GM10248 (cell line): Measurements from ENCODE around the gene TANGO2.

ENCODE experiments used
- CTCF ChIA-PET: fragments of 300-600 bp; sonication (Branson Sonifier 250); formaldehyde crosslinking; extraction: SDS; loops from one replicate; lab custom pipeline; 2021; ENCODE audit warnings: antibody characterized with exemption; lab: Yijun Ruan, JAX
- POLR2A ChIA-PET: fragments of 350-650 bp; sonication (Branson Sonifier 250); formaldehyde crosslinking; extraction: SDS; loops from one replicate; lab custom pipeline; 2020; ENCODE audit warnings: antibody characterized with exemption; lab: Yijun Ruan, JAX
- DNase-seq: peaks from one replicate; pipeline ENCODE4 v3.0.0; 2012; ENCODE audit errors: extremely low spot score
- TF ChIP-seq, protein P1 (sequence below): IDR thresholded peaks from 2 replicates; pipeline ENCODE4 v1.5.1; 2012; ENCODE audit warnings: mild to moderate bottlenecking, low read depth; ENCODE audit errors: extremely low read depth, missing control alignments, control extremely low read depth

The TANGO2 gene

DNA sequence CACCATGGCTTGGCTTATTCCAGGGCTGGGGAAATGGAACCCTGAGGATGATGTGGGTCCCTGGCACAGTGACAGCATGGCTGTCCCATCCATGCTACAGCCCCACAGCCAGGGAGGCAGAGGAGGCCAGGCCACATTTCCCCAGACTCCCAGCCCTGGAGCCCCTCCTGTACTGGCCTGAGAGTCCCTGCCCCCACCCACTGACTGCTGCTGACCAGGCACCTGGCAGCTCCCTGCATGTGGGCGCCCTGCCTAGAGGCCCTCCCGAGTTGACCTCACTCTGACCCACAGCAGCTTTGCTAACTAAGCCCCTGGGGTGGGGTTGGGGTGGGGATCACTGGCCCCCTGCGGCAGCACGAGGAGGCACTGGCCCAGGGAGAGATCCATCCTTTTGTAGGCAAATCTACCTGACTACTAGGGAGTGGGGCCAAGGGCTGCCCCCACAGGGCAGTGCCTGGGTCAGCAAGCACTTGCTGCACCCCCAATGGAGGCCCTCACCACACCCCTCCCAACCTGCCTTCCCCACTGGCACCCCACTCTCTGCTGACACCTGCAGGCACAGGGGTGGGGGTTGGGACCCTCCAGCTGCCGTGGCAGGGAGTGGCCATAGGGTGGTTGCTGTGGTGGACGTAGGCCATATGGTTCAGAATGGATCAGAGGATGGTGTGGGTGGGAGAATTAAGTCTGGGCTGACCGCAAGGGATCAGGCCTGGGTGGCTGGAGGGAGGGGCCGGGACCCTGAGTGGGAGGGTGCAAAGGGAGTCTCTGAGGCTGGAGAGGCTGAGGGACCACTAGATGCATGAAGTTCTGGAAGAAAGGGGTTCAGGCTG is 21.7 kb upstream of the TANGO2 start:
- ChIA-PET CTCF (no interaction called here), POLR2A (no interaction called here)
- TF ChIP-seq, protein P1, sequence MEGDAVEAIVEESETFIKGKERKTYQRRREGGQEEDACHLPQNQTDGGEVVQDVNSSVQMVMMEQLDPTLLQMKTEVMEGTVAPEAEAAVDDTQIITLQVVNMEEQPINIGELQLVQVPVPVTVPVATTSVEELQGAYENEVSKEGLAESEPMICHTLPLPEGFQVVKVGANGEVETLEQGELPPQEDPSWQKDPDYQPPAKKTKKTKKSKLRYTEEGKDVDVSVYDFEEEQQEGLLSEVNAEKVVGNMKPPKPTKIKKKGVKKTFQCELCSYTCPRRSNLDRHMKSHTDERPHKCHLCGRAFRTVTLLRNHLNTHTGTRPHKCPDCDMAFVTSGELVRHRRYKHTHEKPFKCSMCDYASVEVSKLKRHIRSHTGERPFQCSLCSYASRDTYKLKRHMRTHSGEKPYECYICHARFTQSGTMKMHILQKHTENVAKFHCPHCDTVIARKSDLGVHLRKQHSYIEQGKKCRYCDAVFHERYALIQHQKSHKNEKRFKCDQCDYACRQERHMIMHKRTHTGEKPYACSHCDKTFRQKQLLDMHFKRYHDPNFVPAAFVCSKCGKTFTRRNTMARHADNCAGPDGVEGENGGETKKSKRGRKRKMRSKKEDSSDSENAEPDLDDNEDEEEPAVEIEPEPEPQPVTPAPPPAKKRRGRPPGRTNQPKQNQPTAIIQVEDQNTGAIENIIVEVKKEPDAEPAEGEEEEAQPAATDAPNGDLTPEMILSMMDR: no peak
- no peak for DNase-seq

DNA sequence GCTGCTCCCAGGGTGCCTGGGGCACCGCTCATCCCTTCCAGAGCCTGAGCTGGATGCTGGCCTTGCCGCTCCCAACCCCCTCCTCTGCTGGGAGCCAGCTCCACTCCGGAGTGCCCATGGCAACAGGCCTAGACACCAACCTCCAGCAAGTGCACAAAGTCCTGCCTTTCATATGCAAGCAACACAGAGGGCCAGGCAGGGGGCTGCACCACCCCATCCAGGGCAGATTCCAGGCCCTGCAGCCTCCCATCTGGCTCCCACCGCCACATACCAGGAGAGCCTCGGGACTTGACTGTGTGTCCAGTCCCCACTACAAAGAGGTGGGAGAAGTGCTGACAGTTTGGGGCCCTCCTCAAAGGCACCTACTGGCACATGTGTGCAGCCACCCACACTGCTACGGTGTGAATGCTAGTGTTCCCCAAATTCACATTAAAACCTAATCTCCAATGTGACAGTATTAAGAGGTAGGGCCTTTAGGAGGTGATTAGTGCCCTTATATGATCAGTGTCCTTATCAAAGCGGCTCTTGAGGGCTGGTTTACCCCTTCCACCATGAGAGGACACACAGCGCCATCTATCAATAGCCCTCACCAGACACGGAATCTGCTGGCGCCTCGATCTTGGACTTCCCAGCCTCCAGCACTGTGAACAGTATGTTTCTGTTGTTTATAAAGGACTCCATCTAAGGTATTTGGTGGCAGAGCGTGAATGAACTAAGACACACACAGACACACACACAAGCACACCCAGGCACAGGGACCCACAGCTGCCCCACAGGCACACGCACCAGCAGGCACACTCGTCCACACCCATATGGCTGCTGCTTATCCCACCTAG is 20.4 kb upstream of the TANGO2 start:
- ChIA-PET POLR2A (no interaction called here), CTCF (interaction anchor here (1.2 kb wide), 1 partner anchor 14 kb away, joined by 3 read pairs; no protein-coding TSS in a partner anchor)
- no peak for DNase-seq
- TF ChIP-seq, protein P1: no peak

DNA sequence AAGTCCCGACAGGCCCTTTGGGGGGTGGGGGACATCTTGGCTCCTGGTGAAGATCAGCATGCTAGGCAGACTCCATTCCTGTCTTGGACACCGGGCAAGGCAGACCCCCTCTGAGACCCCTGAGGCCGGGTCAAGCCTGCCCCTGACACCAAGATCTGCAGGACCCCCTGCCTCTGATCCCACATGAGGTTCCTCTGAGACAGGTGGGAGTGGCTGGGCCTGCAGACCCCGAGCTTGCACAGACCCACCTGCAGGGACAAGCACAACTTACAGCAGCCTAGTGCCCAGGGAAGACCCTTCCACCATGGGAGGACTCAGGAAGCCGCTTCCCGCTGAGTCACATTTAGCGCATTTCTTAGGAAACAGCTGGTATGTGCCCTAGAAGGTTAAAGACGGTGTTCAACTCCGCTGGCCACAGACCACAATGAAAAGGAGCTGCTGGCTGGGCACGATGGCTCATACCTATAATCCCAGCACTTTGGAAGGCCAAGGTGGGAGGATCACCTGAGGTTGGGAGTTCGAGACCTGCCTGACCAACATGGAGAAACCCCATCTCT is 19.8 kb upstream of the TANGO2 start:
- DNase-seq: no peak
- ChIA-PET CTCF (interaction anchor here (1.2 kb wide), 1 partner anchor 13 kb away, joined by 3 read pairs; no protein-coding TSS in a partner anchor), POLR2A (no interaction called here)
- TF ChIP-seq, protein P1: no peak

DNA sequence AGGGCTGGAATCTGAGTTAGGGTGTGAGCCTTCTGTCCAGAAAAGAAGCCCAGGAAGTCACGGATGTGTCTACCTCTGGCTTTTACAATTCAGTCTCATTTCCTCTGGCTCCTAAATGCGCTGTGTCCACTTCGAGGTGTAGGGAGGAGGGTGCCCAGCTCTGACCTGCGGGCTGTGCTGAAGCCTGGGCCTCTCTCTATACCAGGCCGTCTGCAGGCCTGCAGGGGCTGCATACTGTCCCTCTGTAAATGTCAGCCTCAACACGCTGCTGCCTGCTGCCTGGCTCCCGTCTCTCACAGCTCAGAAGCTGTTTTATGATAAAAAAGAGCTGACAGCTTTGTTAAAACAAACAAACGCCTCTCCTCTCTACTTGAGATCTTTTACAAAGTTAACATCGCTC is 18.8 kb upstream of the TANGO2 start:
- DNase-seq: no peak
- ChIA-PET CTCF (interaction anchor here (1.2 kb wide), 1 partner anchor 12 kb away, joined by 3 read pairs; no protein-coding TSS in a partner anchor), POLR2A (no interaction called here)
- TF ChIP-seq, protein P1: no peak

DNA sequence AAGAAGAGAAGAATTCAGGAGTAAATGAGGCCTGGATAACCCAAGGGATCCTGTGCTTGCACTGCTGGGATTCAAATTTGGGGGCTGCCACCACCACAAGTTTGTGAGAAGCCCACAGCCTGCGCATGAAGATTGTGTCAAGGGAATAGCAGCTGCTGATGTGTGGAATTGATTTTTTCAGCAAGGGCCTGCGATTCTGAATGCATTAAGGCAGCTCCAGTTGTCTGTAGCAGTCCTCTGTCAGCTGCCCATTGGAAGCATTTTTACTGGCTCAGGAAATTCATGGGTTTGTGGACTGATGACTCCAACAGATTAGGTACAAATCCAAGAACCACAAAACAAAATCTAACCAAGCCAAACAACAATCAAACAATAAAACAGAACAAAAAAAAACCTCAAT is 18.3 kb upstream of the TANGO2 start:
- no peak for DNase-seq
- TF ChIP-seq, protein P1: no peak
- ChIA-PET POLR2A (no interaction called here), CTCF (interaction anchor here (1.0 kb wide), 1 partner anchor 11 kb away, joined by 3 read pairs; no protein-coding TSS in a partner anchor)

DNA sequence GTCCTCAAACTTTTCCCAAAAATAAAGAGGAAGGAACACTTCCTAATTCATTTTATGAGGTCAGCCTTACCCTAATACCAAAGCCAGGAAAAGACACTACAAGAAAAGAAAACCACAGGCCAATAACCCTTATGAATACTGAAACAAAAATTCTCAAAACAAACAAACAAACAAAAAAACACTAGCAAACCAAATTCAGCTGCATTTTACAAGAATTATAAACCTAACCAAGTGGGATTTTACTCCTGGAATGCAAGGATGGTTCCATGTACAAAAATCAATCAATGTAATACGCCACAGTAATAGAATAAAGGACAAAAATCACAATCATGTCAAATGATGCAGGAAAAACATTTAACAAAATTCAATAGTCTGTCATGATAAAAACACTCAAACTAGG is 17.6 kb upstream of the TANGO2 start:
- TF ChIP-seq, protein P1: no peak
- ChIA-PET CTCF (interaction anchor here (1.0 kb wide), 1 partner anchor 10 kb away, joined by 3 read pairs; no protein-coding TSS in a partner anchor), POLR2A (no interaction called here)
- DNase-seq: no peak
